Memory B cell (primary cell): ENCODE results near the gene ASF1B.

Experiments used
- ATAC-seq: fragments of 150-1000 bp; cut with Tn5 transposase; 2 replicates; pipeline ENCODE4 v1.10.0; 2021; ENCODE audit warnings: low read depth, mild to moderate bottlenecking, moderate library complexity
- DNase-seq, 2 donors: peaks; one replicate each; pipeline ENCODE4 v3.0.0; 2022; ENCODE audit warnings: low spot score in 2 of 2
- H3K27ac Mint-ChIP-seq: one replicate; pipeline ENCODE4 v1.8.0; 2022; ENCODE audit warnings: mild to moderate bottlenecking, moderate library complexity, mixed read lengths
- H3K27me3 Mint-ChIP-seq: one replicate; pipeline ENCODE4 v1.8.0; 2022; ENCODE audit warnings: mixed read lengths
- H3K36me3 Mint-ChIP-seq: one replicate; pipeline ENCODE4 v1.8.0; 2022; ENCODE audit warnings: mild to moderate bottlenecking, mixed read lengths
- H3K4me1 Mint-ChIP-seq: one replicate; pipeline ENCODE4 v1.8.0; 2022; ENCODE audit warnings: mixed read lengths
- H3K4me3 Mint-ChIP-seq: one replicate; pipeline ENCODE4 v1.8.0; 2022; ENCODE audit warnings: mild to moderate bottlenecking, moderate library complexity, mixed read lengths
- H3K9me3 Mint-ChIP-seq: one replicate; pipeline ENCODE4 v1.8.0; 2022; ENCODE audit warnings: mixed read lengths

The ASF1B gene

DNA sequence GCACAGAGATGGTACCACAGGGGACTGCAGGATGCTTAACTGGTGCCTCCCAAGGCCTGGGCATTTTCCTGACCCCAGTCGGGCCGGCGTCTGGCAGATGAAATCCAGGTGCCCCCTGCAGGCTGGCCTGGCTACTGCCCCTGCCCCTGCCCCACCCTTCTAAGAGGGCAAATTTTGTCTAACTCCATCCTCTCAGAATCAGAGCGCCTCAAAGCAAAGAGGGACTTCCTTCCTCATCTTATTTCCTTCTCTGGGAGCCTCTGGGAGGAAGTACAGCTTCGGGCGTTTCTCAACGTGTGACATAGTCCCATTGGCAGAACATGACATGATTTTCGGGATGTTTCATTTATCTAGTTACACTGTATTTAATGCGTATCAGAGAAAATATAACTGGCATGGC lies 21.5 kb downstream of the ASF1B start:
- Mint-ChIP-seq H3K9me3 (no peaks in the 10 kb centered on the region), H3K4me3 (no peak overlapping the region), H3K27ac (no peak overlapping the region), H3K36me3 (no peaks in the 10 kb centered on the region), H3K4me1 (peaks cover 29% of the 10 kb centered on the region), H3K27me3 (no peaks in the 10 kb centered on the region)
- DNase-seq (peak; percentile 28 to 46), ATAC-seq (no peak)

DNA sequence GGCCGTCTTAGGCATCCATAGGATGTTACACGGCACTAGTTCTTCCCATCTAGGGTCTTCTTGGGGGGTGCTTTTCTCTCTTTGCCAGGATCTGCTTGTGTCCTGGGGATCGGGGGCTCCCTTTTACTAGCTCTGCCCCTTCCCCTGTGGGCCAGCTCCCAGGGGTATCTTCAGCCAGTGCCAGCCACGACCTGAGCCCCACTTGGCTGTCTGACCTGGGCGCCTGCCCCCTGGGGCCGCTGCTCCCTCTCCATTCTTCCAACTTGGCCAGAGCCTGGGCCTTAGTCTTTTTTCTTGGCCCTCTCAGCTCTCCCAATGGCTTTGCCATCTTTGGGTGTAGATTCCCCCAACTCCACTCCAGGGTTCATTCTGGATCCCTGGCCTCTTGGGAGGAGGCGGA lies 21.9 kb downstream of the ASF1B start:
- Mint-ChIP-seq H3K4me3 (no peak overlapping the region), H3K27ac (no peak overlapping the region)
- no peak for DNase-seq

GRCh38 chr19:14113762-14114414 lies 22.5 kb downstream of the ASF1B start:
- H3K27ac Mint-ChIP-seq: no peak overlapping the region
- DNase-seq (peak in 1 of 2 donors; percentile 40), ATAC-seq (no peak)
- no peaks in the 10 kb centered on the region for H3K27me3 Mint-ChIP-seq
- H3K36me3 Mint-ChIP-seq: no peaks in the 10 kb centered on the region
- H3K4me1 Mint-ChIP-seq: peaks cover 29% of the 10 kb centered on the region
- H3K4me3 Mint-ChIP-seq: no peak overlapping the region
- no peaks in the 10 kb centered on the region for H3K9me3 Mint-ChIP-seq

More for the DNA sequence above, 21.9 kb downstream of the ASF1B start:
- H3K9me3 Mint-ChIP-seq: no peaks in the 10 kb centered on the region
- no peak for ATAC-seq
- H3K4me1 Mint-ChIP-seq: peaks cover 29% of the 10 kb centered on the region
- no peaks in the 10 kb centered on the region for H3K27me3 Mint-ChIP-seq
- no peaks in the 10 kb centered on the region for H3K36me3 Mint-ChIP-seq

DNA sequence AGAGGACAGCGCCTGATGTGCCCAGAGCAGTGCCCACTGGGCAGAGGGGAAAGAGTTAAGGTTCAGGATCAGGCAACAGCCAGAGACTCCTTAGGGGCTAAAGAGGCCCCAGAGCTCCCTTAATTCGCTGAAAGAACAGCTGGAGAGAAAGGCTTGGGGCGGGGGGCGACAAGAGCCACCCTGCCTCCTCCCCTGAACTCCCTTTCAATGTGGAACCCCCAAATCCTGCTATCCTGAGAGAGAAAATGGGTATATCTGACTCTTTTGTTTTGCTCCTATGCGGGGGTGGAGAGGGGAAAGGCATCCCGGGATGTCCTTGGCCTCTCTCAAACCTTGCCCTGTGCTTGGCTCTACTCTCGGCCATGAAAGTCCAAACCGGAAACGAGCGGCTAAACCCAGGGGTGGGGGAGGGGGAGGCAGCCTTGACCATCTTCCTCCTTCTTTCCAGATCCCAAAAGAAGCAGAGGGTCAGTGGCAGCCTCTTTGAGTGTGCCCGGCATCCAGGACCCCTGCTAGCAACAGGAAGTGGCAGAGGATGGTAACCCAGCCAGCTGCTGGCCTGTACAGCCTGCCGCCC lies 23.5 kb downstream of the ASF1B start:
- no peak overlapping the region for H3K4me3 Mint-ChIP-seq
- no peak overlapping the region for H3K27ac Mint-ChIP-seq
- no peak for DNase-seq
- H3K4me1 Mint-ChIP-seq: peaks cover 23% of the 10 kb centered on the region
- H3K9me3 Mint-ChIP-seq: no peaks in the 10 kb centered on the region
- H3K36me3 Mint-ChIP-seq: no peaks in the 10 kb centered on the region
- ATAC-seq: no peak
- no peaks in the 10 kb centered on the region for H3K27me3 Mint-ChIP-seq

DNA sequence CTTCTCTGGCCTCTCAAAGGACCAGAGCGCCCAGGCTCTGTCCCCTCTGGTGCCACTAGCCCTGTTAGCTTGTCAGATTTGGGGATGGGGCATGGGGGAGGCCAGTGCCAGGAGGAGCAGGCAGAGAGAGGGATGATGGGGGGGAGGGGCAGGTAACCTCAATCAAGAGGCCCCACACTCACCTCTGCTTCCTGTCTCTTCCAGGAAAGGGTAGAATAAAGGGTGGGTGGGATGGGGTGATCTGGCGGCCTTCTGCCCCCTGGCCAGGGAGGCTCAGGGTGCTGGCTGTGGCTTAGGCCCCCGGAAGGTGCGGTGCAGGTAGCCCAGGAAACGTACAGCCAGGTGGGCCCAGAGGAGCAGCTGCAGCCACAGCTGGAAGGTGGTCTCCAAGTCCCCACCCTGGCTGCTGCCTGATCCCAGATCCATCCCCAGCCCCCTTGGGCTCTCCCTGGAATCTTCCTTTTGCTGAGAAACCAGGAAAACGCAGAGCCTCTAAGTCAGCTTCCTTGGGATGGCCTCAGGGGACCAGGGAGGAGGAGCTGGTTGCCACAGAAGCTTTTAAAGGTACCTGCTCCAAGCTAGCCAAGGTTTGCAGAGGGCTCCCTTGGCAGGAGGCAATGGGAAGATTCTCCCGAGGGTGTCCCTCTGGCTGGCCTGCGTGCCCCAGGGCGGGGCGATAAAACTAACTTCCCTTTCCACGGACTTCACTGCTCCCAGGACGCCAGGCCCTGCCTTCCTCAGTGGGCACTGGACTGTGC lies 24.2 kb downstream of the ASF1B start:
- Mint-ChIP-seq H3K27me3 (no peaks in the 10 kb centered on the region), H3K4me1 (peaks cover 23% of the 10 kb centered on the region), H3K4me3 (no peak overlapping the region)

GRCh38 chr19:14111486-14111885 lies 24.9 kb downstream of the ASF1B start:
- H3K4me1 Mint-ChIP-seq: peaks cover 18% of the 10 kb centered on the region
- no peak for DNase-seq
- no peaks in the 10 kb centered on the region for H3K9me3 Mint-ChIP-seq
- ATAC-seq: no peak
- H3K36me3 Mint-ChIP-seq: peaks cover 2% of the 10 kb centered on the region
- H3K4me3 Mint-ChIP-seq: no peak overlapping the region
- H3K27me3 Mint-ChIP-seq: no peaks in the 10 kb centered on the region
- no peak overlapping the region for H3K27ac Mint-ChIP-seq

More for the DNA sequence above, 24.2 kb downstream of the ASF1B start:
- ATAC-seq (no peak), DNase-seq (no peak)
- H3K27ac Mint-ChIP-seq: no peak overlapping the region
- H3K9me3 Mint-ChIP-seq: no peaks in the 10 kb centered on the region
- no peaks in the 10 kb centered on the region for H3K36me3 Mint-ChIP-seq

GRCh38 chr19:14110650-14111049 lies 25.7 kb downstream of the ASF1B start:
- H3K27me3 Mint-ChIP-seq: no peaks in the 10 kb centered on the region
- H3K27ac Mint-ChIP-seq: no peak overlapping the region
- H3K36me3 Mint-ChIP-seq: peaks cover 4% of the 10 kb centered on the region
- no peak for DNase-seq
- H3K9me3 Mint-ChIP-seq: no peaks in the 10 kb centered on the region
- H3K4me1 Mint-ChIP-seq: peaks cover 12% of the 10 kb centered on the region
- H3K4me3 Mint-ChIP-seq: no peak overlapping the region
- ATAC-seq: no peak

DNA sequence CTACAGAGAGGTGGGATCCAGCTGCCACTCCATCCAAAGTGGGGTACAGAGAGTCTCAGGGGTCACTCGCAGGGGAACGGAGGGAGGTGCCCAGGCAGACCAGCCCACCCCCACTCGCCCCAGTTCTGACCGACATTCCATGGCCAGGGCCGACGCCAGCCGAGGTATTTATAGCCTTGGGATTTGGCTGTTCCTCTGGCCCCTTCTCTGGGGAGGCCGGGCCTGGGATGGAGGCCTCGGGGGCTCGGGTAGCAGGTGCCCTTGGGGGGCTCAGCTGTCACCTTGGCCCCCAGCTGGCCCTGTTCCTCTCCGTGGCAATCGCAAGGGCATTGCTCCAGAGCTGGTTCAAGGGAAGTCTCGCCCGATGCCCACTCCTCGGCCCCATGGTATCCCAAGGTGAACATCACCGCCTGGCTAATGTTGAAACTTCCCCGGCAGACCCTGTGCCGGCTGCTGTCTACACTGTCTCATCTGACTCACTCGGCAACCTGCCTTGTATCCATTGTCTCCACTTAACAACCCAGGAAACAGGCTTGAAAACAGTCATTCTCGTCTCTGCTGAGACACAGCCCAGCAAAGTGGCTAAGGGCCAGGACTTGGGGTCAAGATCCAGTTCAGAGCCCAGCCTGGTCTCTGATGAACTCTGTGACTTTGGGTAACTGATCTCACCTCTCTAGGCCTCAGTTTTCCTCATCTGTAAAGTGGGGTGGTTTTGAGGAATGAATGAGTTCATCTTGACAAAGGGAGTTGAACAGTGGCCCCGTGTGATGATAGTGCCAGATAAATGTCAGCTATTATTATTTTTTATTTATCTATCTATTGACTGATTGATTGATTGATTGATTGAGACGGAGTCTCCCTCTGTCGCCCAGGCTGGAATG lies 28.6 kb downstream of the ASF1B start:
- no peak overlapping the region for H3K4me3 Mint-ChIP-seq
- no peaks in the 10 kb centered on the region for H3K9me3 Mint-ChIP-seq
- H3K27ac Mint-ChIP-seq: no peak overlapping the region
- DNase-seq (no peak), ATAC-seq (no peak)
- H3K27me3 Mint-ChIP-seq: no peaks in the 10 kb centered on the region
- H3K36me3 Mint-ChIP-seq: peaks cover 6% of the 10 kb centered on the region
- peaks cover 2% of the 10 kb centered on the region for H3K4me1 Mint-ChIP-seq

DNA sequence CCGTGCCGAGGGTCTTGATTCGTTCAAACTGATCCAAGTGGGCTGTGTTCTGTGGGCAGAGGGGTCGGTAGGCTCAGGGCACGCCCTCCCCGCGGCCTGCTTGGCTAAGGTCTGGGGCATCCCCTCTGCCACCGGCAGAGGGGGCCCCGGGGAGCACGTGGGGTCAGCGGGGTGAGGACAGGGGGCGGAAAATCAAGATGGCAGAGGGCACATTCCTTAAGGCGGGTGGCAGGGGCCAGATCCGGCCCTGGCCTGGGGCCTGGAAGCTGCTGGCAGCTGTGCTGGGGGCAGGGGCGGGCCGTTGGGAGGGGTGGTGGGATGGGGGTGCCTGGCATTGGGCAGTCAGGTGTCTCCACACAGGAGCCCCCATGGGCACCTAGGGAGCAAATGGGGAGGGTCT lies 29.5 kb downstream of the ASF1B start:
- H3K4me1 Mint-ChIP-seq: peaks cover 2% of the 10 kb centered on the region
- H3K36me3 Mint-ChIP-seq: peaks cover 6% of the 10 kb centered on the region
- H3K9me3 Mint-ChIP-seq: no peaks in the 10 kb centered on the region
- H3K4me3 Mint-ChIP-seq: no peak overlapping the region
- no peak overlapping the region for H3K27ac Mint-ChIP-seq
- no peak for ATAC-seq
- no peak for DNase-seq
- no peaks in the 10 kb centered on the region for H3K27me3 Mint-ChIP-seq

DNA sequence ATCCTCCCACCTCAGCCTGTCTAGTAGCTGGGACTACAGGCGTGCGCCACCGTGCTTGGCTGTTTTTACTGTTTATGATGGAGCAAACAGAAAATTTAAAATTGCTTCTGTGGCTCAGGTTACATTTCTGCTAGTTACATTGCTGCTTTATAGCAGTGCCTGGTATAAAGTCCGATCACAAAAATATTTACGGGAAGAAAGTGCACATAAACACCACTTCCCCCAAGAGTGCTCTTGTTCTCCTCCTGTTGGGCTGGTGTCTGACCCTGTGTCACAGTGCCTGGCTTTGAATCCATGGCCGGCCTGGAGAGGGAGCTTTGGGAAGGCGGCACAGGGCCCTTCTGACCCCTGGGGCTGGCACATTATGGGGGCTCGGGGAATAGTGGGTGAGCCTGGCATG lies 30.7 kb downstream of the ASF1B start:
- Mint-ChIP-seq H3K27ac (no peak overlapping the region), H3K4me1 (peaks cover 2% of the 10 kb centered on the region), H3K9me3 (no peaks in the 10 kb centered on the region), H3K4me3 (no peak overlapping the region), H3K36me3 (peaks cover 6% of the 10 kb centered on the region), H3K27me3 (no peaks in the 10 kb centered on the region)
- ATAC-seq (no peak), DNase-seq (no peak)

- Mint-ChIP-seq H3K4me3 (no peak overlapping the region), H3K27me3 (no peaks in the 10 kb centered on the region), H3K4me1 (no peaks in the 10 kb centered on the region), H3K27ac (no peak overlapping the region), H3K9me3 (no peaks in the 10 kb centered on the region), H3K36me3 (peaks cover 6% of the 10 kb centered on the region)
- ATAC-seq (no peak), DNase-seq (no peak)
These were observed 33.1 kb downstream of the ASF1B start for GRCh38 chr19:14103310-14103709.

- no peak overlapping the region for H3K27ac Mint-ChIP-seq
- ATAC-seq: no peak
- peaks cover 6% of the 10 kb centered on the region for H3K36me3 Mint-ChIP-seq
- H3K27me3 Mint-ChIP-seq: no peaks in the 10 kb centered on the region
- H3K4me1 Mint-ChIP-seq: no peaks in the 10 kb centered on the region
- H3K9me3 Mint-ChIP-seq: no peaks in the 10 kb centered on the region
- no peak for DNase-seq
- H3K4me3 Mint-ChIP-seq: no peak overlapping the region
These were observed 33.6 kb downstream of the ASF1B start for GRCh38 chr19:14102756-14103155.

DNA sequence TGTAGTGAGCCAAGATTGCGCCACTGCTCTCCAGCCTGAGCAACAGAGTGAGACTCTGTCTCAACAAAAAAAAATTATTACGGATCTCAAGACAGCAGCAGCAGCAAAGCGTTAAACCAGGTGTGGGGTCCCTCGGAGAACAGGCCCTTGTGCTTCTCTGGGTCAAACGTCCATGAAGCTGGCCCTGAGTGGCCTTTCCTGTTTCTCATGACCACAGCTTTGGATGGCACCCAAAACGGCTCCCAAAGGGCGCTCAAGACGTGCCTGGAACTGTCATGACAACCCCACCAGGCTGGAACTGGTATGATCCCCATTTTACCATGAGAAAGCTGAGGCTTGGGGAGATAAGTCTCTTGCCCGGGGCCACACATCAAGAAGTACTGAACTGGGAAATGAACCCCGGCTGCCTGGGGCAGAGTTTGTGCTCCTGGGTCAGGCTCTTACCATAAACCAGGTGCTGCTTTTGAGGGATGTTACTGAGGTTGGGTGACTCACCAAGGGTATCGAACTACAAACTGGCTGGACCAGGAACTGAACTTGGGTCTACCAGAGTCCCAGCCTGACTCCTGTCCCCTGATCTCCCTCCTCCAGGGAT lies 34.2 kb downstream of the ASF1B start:
- peaks cover 8% of the 10 kb centered on the region for H3K36me3 Mint-ChIP-seq
- no peak overlapping the region for H3K4me3 Mint-ChIP-seq
- H3K27ac Mint-ChIP-seq: no peak overlapping the region
- H3K4me1 Mint-ChIP-seq: no peaks in the 10 kb centered on the region
- no peaks in the 10 kb centered on the region for H3K9me3 Mint-ChIP-seq
- DNase-seq: no peak
- no peaks in the 10 kb centered on the region for H3K27me3 Mint-ChIP-seq
- ATAC-seq: no peak
